K562 (cell line): Measurements from ENCODE around the gene MUC15. TPM values are rescaled to one million over a fixed set of nuclear protein-coding genes. Genes with fewer than 3 reads are reported as not detected.

Experiments
- ATAC-seq: fragments of 200-7000 bp; cut with Tn5 transposase; 3 replicates; pipeline ENCODE4 v1.9.1; 2020; ENCODE audit warnings: moderate library complexity
- BruUV-seq: library from RNA; stranded (reverse); fragments of 400-500 nt; replicated peaks from 2 replicates; lab custom pipeline; 2021; lab: Mats Ljungman, UMichigan
- CTCF ChIA-PET: fragments of 300-600 bp; formaldehyde crosslinking; extraction: SDS; loops from one replicate; lab custom pipeline; 2021; ENCODE audit warnings: low intra/inter-chr PET ratio; lab: Yijun Ruan, JAX
- POLR2A ChIA-PET: fragments of 300-600, 350-650 bp; sonication (Branson Sonifier 250); formaldehyde crosslinking; extraction: SDS; loops from one replicate; lab custom pipeline; 2021; ENCODE audit warnings: antibody characterized with exemption, inconsistent platforms; lab: Yijun Ruan, JAX
- DNase-seq, 4 experiments: peaks; one replicate each; pipeline versions ENCODE4 v3.0.0 to v3.0.0-alpha.2; 2011 to 2018; ENCODE audit warnings: low spot score in 3 of 4, mixed read lengths in 3 of 4; ENCODE audit errors: extremely low read depth in 1 of 4
- FAIRE-seq: peaks from 2 replicates; lab custom pipeline; 2011; peaks lifted over from hg19 to GRCh38; lab: Jason Lieb, UNC
- H2AFZ ChIP-seq: 2 replicates; pipeline ENCODE4 v1.6.0; 2011; ENCODE audit warnings: low read depth, low read length, control low read depth, inconsistent platforms
- H3K27ac ChIP-seq: fragments of 200-600 bp; 3 replicates; pipeline ENCODE4 v1.8.0; 2011; ENCODE audit warnings: low read depth, mild to moderate bottlenecking, control low read depth, inconsistent platforms, low read length, moderate library complexity, mixed read lengths; ENCODE audit errors: extremely low read depth
- H3K27me3 ChIP-seq, 2 experiments: fragments of 300-600 bp in 1 of 2; 2 replicates in 1 of 2; 3 replicates in 1 of 2; pipeline versions ENCODE4 v1.6.0 to v1.8.0; 2011; ENCODE audit warnings: inconsistent platforms in 2 of 2, low read length in 2 of 2, mild to moderate bottlenecking in 1 of 2, mixed read lengths in 1 of 2, moderate library complexity in 1 of 2; ENCODE audit not compliant: control insufficient read depth in 2 of 2, insufficient read depth in 2 of 2
- H3K36me3 ChIP-seq: fragments of 300-600 bp; 3 replicates; pipeline ENCODE4 v1.8.0; 2011; ENCODE audit warnings: mild to moderate bottlenecking, low read length, inconsistent platforms; ENCODE audit not compliant: control insufficient read depth, insufficient read depth
- H3K4me1 ChIP-seq, 2 experiments: fragments of 200-600 bp in 1 of 2; replicated peaks in 1 of 2; 2 replicates in 1 of 2; 3 replicates in 1 of 2; pipeline versions ENCODE4 v1.5.1 to v1.8.0; 2011; ENCODE audit warnings: inconsistent platforms in 2 of 2, low read length in 2 of 2, mild to moderate bottlenecking in 1 of 2, mixed read lengths in 1 of 2, moderate library complexity in 1 of 2; ENCODE audit not compliant: control insufficient read depth in 2 of 2, insufficient read depth in 2 of 2
- H3K4me2 ChIP-seq: 2 replicates; pipeline ENCODE4 v1.6.1; 2011; ENCODE audit warnings: low read length, control low read depth, inconsistent platforms, mixed read lengths; ENCODE audit not compliant: insufficient read depth
- H3K4me3 ChIP-seq: fragments of 200-600 bp; sonication (generic), shearing (Covaris generic); 2 replicates; pipeline ENCODE4 v1.5.1; 2016; ENCODE audit warnings: control low read depth, inconsistent platforms
- H3K79me2 ChIP-seq: fragments of 200-600 bp; 3 replicates; pipeline ENCODE4 v1.8.0; 2011; ENCODE audit warnings: low read length, inconsistent platforms; ENCODE audit not compliant: control insufficient read depth, insufficient read depth
- H3K9ac ChIP-seq, 2 experiments: 2 replicates each; pipeline versions ENCODE4 v1.6.0 to v1.6.1; 2011; ENCODE audit warnings: low read depth in 2 of 2, low read length in 2 of 2, control low read depth in 1 of 2, inconsistent platforms in 1 of 2, mild to moderate bottlenecking in 1 of 2, mixed read lengths in 1 of 2; ENCODE audit not compliant: insufficient read depth in 1 of 2
- H3K9me1 ChIP-seq: one replicate; pipeline ENCODE4 v1.6.0; 2011; ENCODE audit warnings: inconsistent platforms, mild to moderate bottlenecking, low read length, moderate library complexity; ENCODE audit not compliant: control insufficient read depth, insufficient read depth
- H3K9me3 ChIP-seq: replicated peaks from 2 replicates; pipeline ENCODE4 v1.5.1; 2011; ENCODE audit warnings: low read depth, low read length, inconsistent platforms; ENCODE audit not compliant: control insufficient read depth, insufficient read depth
- H4K20me1 ChIP-seq: replicated peaks from 2 replicates; pipeline ENCODE4 v1.6.1; 2011; ENCODE audit warnings: low read length, inconsistent platforms, mixed read lengths; ENCODE audit not compliant: control insufficient read depth, insufficient read depth
- BHLHE40 ChIP-seq: IDR thresholded peaks from 2 replicates; pipeline ENCODE4 v1.6.1; 2011; ENCODE audit warnings: low read length, improper control_type of control experiment
- CREB3 ChIP-seq: fragments of 450-650 bp; conservative IDR thresholded peaks from 2 replicates; pipeline ENCODE4 v1.6.1; 2016; ENCODE audit warnings: missing genetic modification characterization, low read depth, mild to moderate bottlenecking, missing compliant biosample characterization, moderate library complexity
- HOXB6 ChIP-seq: fragments of 250-450 bp; sonication (Bioruptor Pico); IDR thresholded peaks from 2 replicates; pipeline ENCODE4 v1.5.1; 2022; ENCODE audit warnings: mild to moderate bottlenecking, borderline replicate concordance
- HSF4 ChIP-seq: fragments of 250-450 bp; sonication (Bioruptor Pico); IDR thresholded peaks from 2 replicates; pipeline ENCODE4 v2.1.2; 2022; ENCODE audit warnings: mild to moderate bottlenecking, moderate library complexity, borderline replicate concordance
- MEF2A ChIP-seq: IDR thresholded peaks from 2 replicates; pipeline ENCODE4 v1.6.1; 2011; ENCODE audit warnings: low read depth, mild to moderate bottlenecking, low read length, moderate library complexity; ENCODE audit not compliant: control insufficient read depth
- NCOA1 ChIP-seq: fragments of 450-650 bp; IDR thresholded peaks from 2 replicates; pipeline ENCODE4 v1.6.1; 2016; ENCODE audit warnings: low read depth
- NELFE ChIP-seq: IDR thresholded peaks from 2 replicates; pipeline ENCODE4 v1.6.1; 2011; ENCODE audit warnings: mild to moderate bottlenecking; ENCODE audit not compliant: insufficient read depth, insufficient read length
- RFX5 ChIP-seq: IDR thresholded peaks from 2 replicates; pipeline ENCODE4 v1.6.1; 2011; ENCODE audit warnings: low read depth, mild to moderate bottlenecking, improper control_type of control experiment, low read length
- RUNX1 ChIP-seq: sonication (generic); IDR thresholded peaks from 2 replicates; pipeline ENCODE4 v1.6.1; 2016; ENCODE audit warnings: antibody characterized with exemption, low read depth
- ZBTB26 ChIP-seq: fragments of 450-650 bp; formaldehyde crosslinking; IDR thresholded peaks from 2 replicates; pipeline ENCODE4 v1.4.0; 2022; ENCODE audit warnings: missing genetic modification characterization
- ZFP91 ChIP-seq: sonication (generic); formaldehyde crosslinking; IDR thresholded peaks from 2 replicates; pipeline ENCODE4 v1.8.0; 2022; ENCODE audit warnings: mild to moderate bottlenecking, missing genetic modification reagents
- ZNF175 ChIP-seq: fragments of 200-800 bp; sonication (Bioruptor generic); IDR thresholded peaks from 2 replicates; pipeline ENCODE4 v1.6.1; 2016; ENCODE audit warnings: low read depth, mild to moderate bottlenecking, missing genetic modification characterization, missing compliant biosample characterization
- ZNF518B ChIP-seq: fragments of 250-450 bp; sonication (Bioruptor Pico); IDR thresholded peaks from 2 replicates; pipeline ENCODE4 v1.5.0; 2021; ENCODE audit warnings: mild to moderate bottlenecking, moderate library complexity
- WGBS: fragments of 100-300 bp; shearing (Covaris generic); methylation state at CpG from one replicate; pipeline ENCODE4 v1.1.6; 2016; ENCODE audit warnings: low coverage, mixed read lengths; ENCODE audit not compliant: insufficient coverage; ENCODE audit errors: missing lambda C conversion rate; 5-methylcytosine and 5-hydroxymethylcytosine counted together
- in situ Hi-C: fragments of 300-500 bp; cut with MboI; formaldehyde crosslinking; loops from 4 replicates; pipeline ENCODE4 v1.15.0; 2018; ENCODE audit warnings: inconsistent platforms, mixed read lengths
- intact Hi-C: fragments of 100-400 bp; cut with micrococcal nuclease; formaldehyde crosslinking; loops from 2 replicates; pipeline ENCODE4 v1.14.2; 2022
- polyA plus RNA-seq, 8 experiments: library from polyadenylated mRNA; depleted of rRNA in 4 of 8; stranded (reverse) in 5 of 8; unstranded in 3 of 8; fragments of >200 nt; fragmentation: Nextera tagmentation in 2 of 8; fragmentation: Illumina TruSeq in 1 of 8; extraction: Ambion mirVana in 2 of 8; extraction: Trizol in 1 of 8; gene quantifications; 2 replicates each; pipeline versions ENCODE4 v1.2.1 to v1.2.3, GENCODE V29; 2011 to 2014; ENCODE audit warnings: inconsistent platforms in 1 of 8, missing spikeins in 1 of 8
- total RNA-seq, 7 experiments: library from RNA; depleted of rRNA in 6 of 7; stranded (reverse); fragments of >200 nt in 6 of 7; fragmentation: Illumina TruSeq in 2 of 7; extraction: Trizol in 2 of 7; gene quantifications; 2 replicates each; pipeline versions ENCODE4 v1.2.1 to v1.2.3, GENCODE V29; 2011 to 2021; ENCODE audit warnings: low replicate concordance in 1 of 7

The MUC15 gene
- total and polyA plus RNA-seq, 9 of the 15 experiments (the other 6 are each of a cell fraction or from before 2014, with no cell fraction given) = 0.36 to 1.4 (median 0.65) TPM; not detected in 1

GRCh38 chr11:26527685-26528084 lies 44.4 kb downstream of the MUC15 start:
- Histone ChIP-seq H3K4me3 (no peak overlapping the region), H3K9me1 (no peaks in the 10 kb centered on the region), H4K20me1 (no peaks in the 10 kb centered on the region), H3K27ac (no peak overlapping the region), H3K4me2 (no peak overlapping the region), H3K79me2 (no peaks in the 10 kb centered on the region), H3K9me3 (no peaks in the 10 kb centered on the region), H3K9ac (no peak overlapping the region)
- no peak for FAIRE-seq
- POLR2A ChIA-PET = interaction anchor here (0.7 kb wide), 1 partner anchor 115 kb away, joined by 3 read pairs; no protein-coding TSS in a partner anchor
- ATAC-seq = no peak
- intact Hi-C loops (loop anchor here (10.0 kb wide), 1 partner anchor 627 kb away; no protein-coding TSS in a partner anchor), in situ Hi-C loops (no loop called here)
- no peak for DNase-seq
- TF ChIP-seq CREB3 = no peak
- TF ChIP-seq NCOA1 = no peak
- TF ChIP-seq BHLHE40 = no peak
- TF ChIP-seq ZNF175 (CRISPR knock-in tag) = no peak
- TF ChIP-seq ZBTB26 (CRISPR knock-in tag) = no peak
- no peak for TF ChIP-seq ZNF518B (CRISPR knock-in tag)
- no peak for TF ChIP-seq NELFE
- TF ChIP-seq HSF4 = no peak
- TF ChIP-seq RUNX1 = no peak
- TF ChIP-seq HOXB6 (CRISPR knock-in tag) = no peak
- no peak for TF ChIP-seq ZFP91
- no peak for TF ChIP-seq RFX5
- no peak for TF ChIP-seq MEF2A
- TF ChIP-seq, all 486 proteins: peak for 0
- Histone ChIP-seq H2AFZ (no peak overlapping the region), H3K27me3 (no peaks in the 10 kb centered on the region), H3K4me1 (no peaks in the 10 kb centered on the region), H3K36me3 (no peaks in the 10 kb centered on the region)
- 0% methylated on average over 1 of the region's 1 CpG for WGBS
- CTCF ChIA-PET = no interaction called here
- BruUV-seq = no TSS peak
